ENCODE results near the gene CDC7.
A peak's percentile ranks its signal among the peaks of the same experiment; 100 is the strongest.

Gene CDC7

GRCh38 chr1:91505086-91505485 is 4.4 kb downstream of the CDC7 start:
- no peak for TF ChIP-seq PKNOX1 (IDR thresholded peaks at IDR 0.05)
- no peak for TF ChIP-seq ZNF384 (IDR thresholded peaks at IDR 0.05)
- no peak for TF ChIP-seq SUZ12 (IDR thresholded peaks at IDR 0.05)
- no peak for TF ChIP-seq NFRKB (IDR thresholded peaks at IDR 0.05)
- no peak for TF ChIP-seq FOXA1 (IDR thresholded peaks at IDR 0.05)
- TF ChIP-seq FOXK2 (IDR thresholded peaks at IDR 0.05), result no peak
- TF ChIP-seq SP1 (IDR thresholded peaks at IDR 0.05), result no peak
- TF ChIP-seq HDGF (IDR thresholded peaks at IDR 0.05; ENCODE audit: borderline replicate concordance), result no peak
- TF ChIP-seq TARDBP (IDR thresholded peaks at IDR 0.05), result no peak
- TF ChIP-seq L3MBTL2 (conservative IDR thresholded peaks at IDR 0.05), result no peak
- no peak for TF ChIP-seq FOXM1 (IDR thresholded peaks at IDR 0.05; ENCODE audit: borderline replicate concordance)
- no peak for TF ChIP-seq CTBP1 (IDR thresholded peaks at IDR 0.05; ENCODE audit: borderline replicate concordance)
- no peak for TF ChIP-seq ELF4 (IDR thresholded peaks at IDR 0.05)
- no peak for TF ChIP-seq ARNT (IDR thresholded peaks at IDR 0.05)
- TF ChIP-seq BHLHE40 (IDR thresholded peaks at IDR 0.05; ENCODE audit: borderline replicate concordance), result no peak
- DNase-seq (ENCODE audit: extremely low spot score), result no peak
- ChIA-PET CTCF (interaction anchor here (0.6 kb wide), 1 partner anchor 422 kb away, joined by 3 read pairs; no protein-coding TSS in a partner anchor), POLR2A (interaction anchor here (0.9 kb wide), 1 partner anchor 100 kb away, joined by 3 read pairs; the partner anchor contains the start of gene HFM1)

- ChIA-PET POLR2A (interaction anchor here (0.9 kb wide), 1 partner anchor 101 kb away, joined by 3 read pairs; the partner anchor contains the start of gene HFM1), CTCF (interaction anchor here (0.6 to 0.7 kb wide), 2 partner anchors 21 to 106 kb away, joined by 3 read pairs; no protein-coding TSS in a partner anchor)
- TF ChIP-seq ELF4 (IDR thresholded peaks at IDR 0.05), result no peak
- no peak for TF ChIP-seq BHLHE40 (IDR thresholded peaks at IDR 0.05; ENCODE audit: borderline replicate concordance)
- TF ChIP-seq FOXM1 (IDR thresholded peaks at IDR 0.05; ENCODE audit: borderline replicate concordance), result no peak
- no peak for TF ChIP-seq CTBP1 (IDR thresholded peaks at IDR 0.05; ENCODE audit: borderline replicate concordance)
- no peak for TF ChIP-seq ARNT (IDR thresholded peaks at IDR 0.05)
- TF ChIP-seq TARDBP (IDR thresholded peaks at IDR 0.05), result no peak
- DNase-seq (ENCODE audit: extremely low spot score), result no peak
Measured at GRCh38 chr1:91506071-91506470, 5.4 kb downstream of the CDC7 start.

- ChIA-PET POLR2A (no interaction called here), CTCF (interaction anchor here (0.6 to 2.3 kb wide), 3 partner anchors 67 to 421 kb away, joined by 3 to 6 read pairs (median 3); no protein-coding TSS in a partner anchor)
- DNase-seq (ENCODE audit: extremely low spot score), result no peak
- no peak for TF ChIP-seq FOXM1 (IDR thresholded peaks at IDR 0.05; ENCODE audit: borderline replicate concordance)
Measured at GRCh38 chr1:91507328-91507727, 6.7 kb downstream of the CDC7 start.

GRCh38 chr1:91510754-91511153 is 10.1 kb downstream of the CDC7 start:
- no peak for DNase-seq (ENCODE audit: extremely low spot score)
- ChIA-PET POLR2A (no interaction called here), CTCF (interaction anchor here (0.6 kb wide), 1 partner anchor 417 kb away, joined by 4 read pairs; no protein-coding TSS in a partner anchor)
- TF ChIP-seq LEF1 (IDR thresholded peaks at IDR 0.05; ENCODE audit: borderline replicate concordance) (no peak), TARDBP (IDR thresholded peaks at IDR 0.05) (no peak), FOXA1 (IDR thresholded peaks at IDR 0.05) (no peak)

GRCh38 chr1:91511386-91511785 is 10.7 kb downstream of the CDC7 start:
- peak; percentile 27 for DNase-seq (ENCODE audit: extremely low spot score)
- POLR2A ChIA-PET, result interaction anchor here (1.4 kb wide), 1 partner anchor 10 kb away, joined by 7 read pairs; no protein-coding TSS in a partner anchor
- CTCF ChIA-PET, result no interaction called here
- TF ChIP-seq ZNF384 (IDR thresholded peaks at IDR 0.05) (no peak), SP1 (IDR thresholded peaks at IDR 0.05) (no peak), CTBP1 (IDR thresholded peaks at IDR 0.05; ENCODE audit: borderline replicate concordance) (no peak), NFRKB (IDR thresholded peaks at IDR 0.05) (no peak), ELF4 (IDR thresholded peaks at IDR 0.05) (no peak), TARDBP (IDR thresholded peaks at IDR 0.05) (no peak), PKNOX1 (IDR thresholded peaks at IDR 0.05) (no peak), FOXA1 (IDR thresholded peaks at IDR 0.05) (no peak), L3MBTL2 (conservative IDR thresholded peaks at IDR 0.05) (no peak), BHLHE40 (IDR thresholded peaks at IDR 0.05; ENCODE audit: borderline replicate concordance) (no peak), HDGF (IDR thresholded peaks at IDR 0.05; ENCODE audit: borderline replicate concordance) (no peak), FOXK2 (IDR thresholded peaks at IDR 0.05) (no peak), SUZ12 (IDR thresholded peaks at IDR 0.05) (no peak), ARNT (IDR thresholded peaks at IDR 0.05) (no peak), FOXM1 (IDR thresholded peaks at IDR 0.05; ENCODE audit: borderline replicate concordance) (no peak), LEF1 (IDR thresholded peaks at IDR 0.05; ENCODE audit: borderline replicate concordance) (no peak)

GRCh38 chr1:91513160-91513559 is 12.5 kb downstream of the CDC7 start:
- no peak for DNase-seq (ENCODE audit: extremely low spot score)
- TF ChIP-seq ZNF384 (IDR thresholded peaks at IDR 0.05), result no peak

GRCh38 chr1:91513706-91514105 is 13.1 kb downstream of the CDC7 start:
- POLR2A ChIA-PET, result interaction anchor here (1.2 kb wide), 1 partner anchor 13 kb away, joined by 6 read pairs; the partner anchor contains the start of gene CDC7
- CTCF ChIA-PET, result interaction anchor here (0.5 to 0.7 kb wide), 2 partner anchors 413 to 778 kb away, joined by 3 to 4 read pairs; no protein-coding TSS in a partner anchor
- TF ChIP-seq FOXA1 (IDR thresholded peaks at IDR 0.05) (no peak), ELF4 (IDR thresholded peaks at IDR 0.05) (no peak), ZNF384 (IDR thresholded peaks at IDR 0.05) (no peak), FOXK2 (IDR thresholded peaks at IDR 0.05) (no peak), FOXM1 (IDR thresholded peaks at IDR 0.05; ENCODE audit: borderline replicate concordance) (no peak), TARDBP (IDR thresholded peaks at IDR 0.05) (no peak), SUZ12 (IDR thresholded peaks at IDR 0.05) (no peak), PKNOX1 (IDR thresholded peaks at IDR 0.05) (no peak), SP1 (IDR thresholded peaks at IDR 0.05) (no peak), ARNT (IDR thresholded peaks at IDR 0.05) (no peak), NFRKB (IDR thresholded peaks at IDR 0.05) (no peak), LEF1 (IDR thresholded peaks at IDR 0.05; ENCODE audit: borderline replicate concordance) (no peak)
- no peak for DNase-seq (ENCODE audit: extremely low spot score)

More at GRCh38 chr1:91513160-91513559, 12.5 kb downstream of the CDC7 start:
- CTCF ChIA-PET, result interaction anchor here (0.6 to 0.7 kb wide), 3 partner anchors 21 to 778 kb away, joined by 3 to 4 read pairs (median 3); no protein-coding TSS in a partner anchor
- POLR2A ChIA-PET, result no interaction called here
